GM12865 (cell line): ENCODE measurements around the gene SERBP1.
"Not testable (repeated sequence)": the region's sequence is repeated elsewhere in the genome, so short reads cannot be mapped to it uniquely, and the experiment has no call there.

Experiments used
- DNase-seq: peaks from one replicate; pipeline ENCODE4 v3.0.0; 2010; ENCODE audit warnings: low read depth
- H3K4me3 ChIP-seq: 2 replicates; pipeline ENCODE4 v1.5.1; 2011; ENCODE audit warnings: mild to moderate bottlenecking, low read depth, low read length, control low read depth
- CTCF ChIP-seq: IDR thresholded peaks from 2 replicates; pipeline ENCODE4 v1.5.1; 2011; ENCODE audit warnings: low read length, control low read depth, low read depth, inconsistent platforms; ENCODE audit not compliant: insufficient read depth; ENCODE audit errors: missing control alignments

The SERBP1 gene

GRCh38 chr1:67408148-67408547 is 22.1 kb downstream of the SERBP1 start:
- no peak for DNase-seq
- TF ChIP-seq CTCF, result no peak
- no peak overlapping the region for H3K4me3 ChIP-seq

- DNase-seq, result no peak
- TF ChIP-seq CTCF, result no peak
- no peak overlapping the region for H3K4me3 ChIP-seq
Measured at GRCh38 chr1:67407498-67407897, 22.7 kb downstream of the SERBP1 start.

- no peak for TF ChIP-seq CTCF
- DNase-seq, result no peak
- H3K4me3 ChIP-seq, result no peak overlapping the region
Measured at GRCh38 chr1:67405473-67406245, 24.5 kb downstream of the SERBP1 start.

GRCh38 chr1:67404212-67404620 is 26.0 kb downstream of the SERBP1 start:
- no peak for TF ChIP-seq CTCF
- H3K4me3 ChIP-seq, result no peak overlapping the region
- DNase-seq, result no peak

- no peak for TF ChIP-seq CTCF
- DNase-seq, result no peak
- H3K4me3 ChIP-seq, result no peak overlapping the region
Measured at GRCh38 chr1:67401443-67401842, 28.8 kb downstream of the SERBP1 start.

- not testable (repeated sequence) for H3K4me3 ChIP-seq
Measured at GRCh38 chr1:67400029-67400786, 30.0 kb downstream of the SERBP1 start.

GRCh38 chr1:67399199-67399993 is 30.8 kb downstream of the SERBP1 start:
- no peak for DNase-seq
- no peak for TF ChIP-seq CTCF

More at GRCh38 chr1:67400029-67400786, 30.0 kb downstream of the SERBP1 start:
- not testable (repeated sequence) for DNase-seq

More at GRCh38 chr1:67399199-67399993, 30.8 kb downstream of the SERBP1 start:
- no peak overlapping the region for H3K4me3 ChIP-seq
